Fibroblast of mammary gland (primary cell): ENCODE results near the gene LAMTOR4.
"Not testable (repeated sequence)": the region's sequence is repeated elsewhere in the genome, so short reads cannot be mapped to it uniquely, and the experiment has no call there.

ENCODE experiments used
- DNase-seq: peaks from one replicate; pipeline ENCODE4 v3.0.0-alpha.2; 2010; ENCODE audit warnings: low read depth
- H3K4me3 ChIP-seq: 2 replicates; pipeline ENCODE4 v1.5.1; 2011; ENCODE audit warnings: low read depth, mild to moderate bottlenecking, low read length, moderate library complexity; ENCODE audit not compliant: control insufficient read depth
- CTCF ChIP-seq: conservative IDR thresholded peaks from 2 replicates; pipeline ENCODE4 v1.5.1; 2011; ENCODE audit warnings: low read depth, low read length, inconsistent platforms; ENCODE audit not compliant: control insufficient read depth, insufficient read depth

Gene LAMTOR4

DNA sequence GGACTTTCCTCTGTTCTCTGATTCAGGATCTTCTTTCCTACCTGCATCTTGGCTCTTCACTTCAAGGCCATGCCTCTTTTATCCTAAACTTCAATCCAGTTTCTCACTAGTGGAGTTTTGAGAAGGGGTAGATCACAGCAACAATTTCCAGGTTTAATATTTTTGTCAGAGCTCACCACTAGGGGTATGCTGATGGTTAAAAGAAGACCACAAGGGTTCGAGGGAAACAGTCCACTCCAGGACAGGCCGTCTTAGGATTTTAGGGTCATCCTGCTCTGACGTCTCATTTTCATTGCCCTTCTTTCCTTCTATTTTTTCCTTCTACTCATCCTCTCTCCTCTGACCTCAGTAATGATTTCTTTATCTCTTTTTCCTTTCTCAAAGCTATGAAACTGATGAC, 40.3 kb downstream of the LAMTOR4 start:
- DNase-seq = no peak
- peak; percentile 6 for TF ChIP-seq CTCF
- no peak overlapping the region for H3K4me3 ChIP-seq

DNA sequence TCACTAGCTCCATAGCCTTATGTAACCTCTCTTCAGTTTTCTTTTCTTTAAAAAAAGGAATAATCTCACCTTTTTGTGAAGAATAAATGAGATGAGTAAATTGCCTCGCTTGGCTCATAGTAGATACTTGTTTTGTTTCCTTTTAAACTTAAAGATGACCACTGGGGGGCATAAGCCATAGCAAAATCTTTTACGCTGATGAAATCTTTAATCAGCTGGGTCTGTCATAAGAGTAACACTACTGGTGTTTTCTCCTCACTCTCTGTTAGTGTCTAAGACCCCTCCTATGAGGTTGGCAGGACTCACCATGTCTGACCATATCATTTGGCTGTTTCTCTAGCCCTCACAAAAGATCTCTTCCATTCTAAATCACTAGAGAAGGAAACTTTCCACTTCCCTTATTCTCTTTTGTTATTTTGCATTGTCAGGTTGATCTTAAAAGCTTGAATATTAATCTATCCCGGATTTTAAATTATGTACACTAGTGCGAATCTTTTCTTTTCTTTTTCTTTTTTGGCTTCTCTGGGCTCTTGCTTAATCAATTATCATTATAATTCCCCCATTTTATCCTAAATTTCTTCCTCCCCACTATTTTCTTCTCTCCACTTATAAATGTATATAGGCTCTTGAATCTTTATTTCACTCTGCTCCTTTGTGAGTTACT, 41.5 kb downstream of the LAMTOR4 start:
- DNase-seq = peak; percentile 56
- peak; percentile 49 for TF ChIP-seq CTCF
- H3K4me3 ChIP-seq = no peak overlapping the region

GRCh38 chr7:100191775-100192174, 43.1 kb downstream of the LAMTOR4 start:
- no peak for TF ChIP-seq CTCF
- peak; percentile 30 for DNase-seq

GRCh38 chr7:100192281-100192862, 43.7 kb downstream of the LAMTOR4 start:
- DNase-seq, H3K4me3 ChIP-seq: not testable (repeated sequence)

More at GRCh38 chr7:100191775-100192174, 43.1 kb downstream of the LAMTOR4 start:
- H3K4me3 ChIP-seq = no peak overlapping the region

GRCh38 chr7:100192969-100193368, 44.3 kb downstream of the LAMTOR4 start:
- no peak overlapping the region for H3K4me3 ChIP-seq
- DNase-seq = no peak
- TF ChIP-seq CTCF = no peak

GRCh38 chr7:100195222-100195621, 46.5 kb downstream of the LAMTOR4 start:
- DNase-seq = no peak
- no peak for TF ChIP-seq CTCF
- no peak overlapping the region for H3K4me3 ChIP-seq

GRCh38 chr7:100195901-100196322, 47.2 kb downstream of the LAMTOR4 start:
- DNase-seq, H3K4me3 ChIP-seq: not testable (repeated sequence)

GRCh38 chr7:100198266-100198665, 49.5 kb downstream of the LAMTOR4 start:
- no peak overlapping the region for H3K4me3 ChIP-seq
- no peak for TF ChIP-seq CTCF
- no peak for DNase-seq
